Measurements from ENCODE around the gene TECPR1. TPM values are rescaled to one million over a fixed set of nuclear protein-coding genes. Genes with fewer than 3 reads are reported as not detected.

TECPR1 gene
- total RNA-seq, 4 donors from 2014 or later: 19.6 to 61.8 (median 26.3) TPM

- TF ChIP-seq CTCF (IDR thresholded peaks at IDR 0.05): no peak
- TF ChIP-seq POLR2A (IDR thresholded peaks at IDR 0.05): no peak
- Histone ChIP-seq H3K27me3 (no peaks in the 10 kb centered on the region), H3K36me3 (no peaks in the 10 kb centered on the region), H3K4me1 (peaks cover 19 to 26% of the 10 kb centered on the region in 2 donors), H3K4me3 (replicated peaks in 1 of 3) (no peak overlapping the region), H3K27ac (peak overlapping the region; percentile 14 to 94 (median 70)), H3K9me3 (no peaks in the 10 kb centered on the region)
- intact Hi-C loops (cut with DNase I): no loop called here
- WGBS, 2 donors: 81 to 85% methylated on average over 10 of the region's 10 CpGs
- no peak for DNase-seq
Observed at GRCh38 chr7:98178762-98179490, 73.1 kb downstream of the TECPR1 start.

GRCh38 chr7:98178321-98178720 lies 73.7 kb downstream of the TECPR1 start:
- Histone ChIP-seq H3K9me3 (no peaks in the 10 kb centered on the region), H3K4me1 (peaks cover 19 to 26% of the 10 kb centered on the region in 2 donors), H3K27me3 (no peaks in the 10 kb centered on the region), H3K36me3 (no peaks in the 10 kb centered on the region), H3K4me3 (replicated peaks in 1 of 3) (no peak overlapping the region), H3K27ac (peak overlapping the region; percentile 14 to 94 (median 70))
- peak; percentile 92 to 94 for DNase-seq
- intact Hi-C loops (cut with DNase I): no loop called here
- WGBS, 2 donors: 44 to 59% methylated on average over 16 of the region's 16 CpGs
- TF ChIP-seq CTCF (IDR thresholded peaks at IDR 0.05): no peak
- TF ChIP-seq POLR2A (IDR thresholded peaks at IDR 0.05): peak in 1 of 2 donors; percentile 86

DNA sequence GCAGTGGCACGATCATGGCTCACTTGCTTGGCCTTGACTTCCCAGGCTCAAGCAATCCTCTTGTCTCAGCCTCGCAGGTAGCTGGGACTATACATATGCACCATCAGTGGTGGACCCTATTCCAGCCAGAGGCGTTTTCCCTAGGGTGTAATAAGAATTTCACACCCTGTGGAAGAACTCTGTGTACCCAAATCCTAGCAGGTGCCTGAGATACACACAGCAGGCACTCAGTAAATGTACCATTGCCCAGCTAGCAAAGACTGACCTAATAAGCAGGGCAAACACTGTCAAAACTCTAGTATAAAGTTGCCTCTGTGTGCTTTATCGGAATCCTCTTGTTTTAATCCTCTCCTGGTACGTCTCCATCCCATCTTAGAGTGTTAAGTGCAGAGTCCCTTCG lies 74.5 kb downstream of the TECPR1 start:
- H3K4me3 ChIP-seq (replicated peaks in 1 of 3): no peak overlapping the region
- H3K36me3 ChIP-seq: no peaks in the 10 kb centered on the region
- intact Hi-C loops (cut with DNase I): no loop called here
- H3K27me3 ChIP-seq: no peaks in the 10 kb centered on the region
- 78 to 91% methylated on average over 6 of the region's 6 CpGs for WGBS, 2 donors
- peak overlapping the region in 2 of 3 donors; percentile 70 to 94 for H3K27ac ChIP-seq
- TF ChIP-seq POLR2A (IDR thresholded peaks at IDR 0.05) (no peak), CTCF (IDR thresholded peaks at IDR 0.05) (no peak)
- no peaks in the 10 kb centered on the region for H3K9me3 ChIP-seq
- no peak for DNase-seq
- H3K4me1 ChIP-seq: peaks cover 19 to 26% of the 10 kb centered on the region in 2 donors

DNA sequence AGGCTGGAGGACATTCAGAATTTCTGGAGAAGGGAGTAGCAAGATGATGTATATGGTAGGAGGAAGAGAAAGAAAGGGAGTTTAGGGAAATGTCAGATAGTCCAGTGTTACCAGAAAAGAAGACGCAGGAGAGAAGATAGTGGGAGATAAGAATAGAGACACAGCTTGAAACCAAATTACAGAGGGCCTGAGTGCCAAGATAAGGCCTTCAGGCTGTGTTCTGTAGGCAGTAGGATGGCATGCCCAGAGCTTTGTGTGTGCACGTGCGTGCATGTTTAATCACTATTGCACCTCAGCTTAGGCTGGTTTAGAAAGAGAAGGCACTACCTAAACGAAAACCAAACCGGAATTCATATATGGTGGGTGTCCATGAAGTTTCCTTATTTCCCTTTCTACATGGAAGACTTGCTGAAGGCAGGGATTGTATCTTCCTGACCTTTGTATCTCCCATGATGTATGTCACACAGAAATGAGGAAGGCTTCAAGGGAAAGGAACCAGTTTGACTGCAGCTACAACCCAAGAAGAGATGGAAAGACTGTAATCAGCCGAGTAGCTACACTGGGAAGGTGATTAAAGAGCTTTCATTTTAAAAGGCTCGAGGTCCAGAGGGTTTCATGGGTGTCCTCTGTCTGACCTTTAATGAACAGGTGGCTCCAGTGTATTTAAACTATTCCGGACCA lies 76.6 kb downstream of the TECPR1 start:
- Histone ChIP-seq H3K4me3 (replicated peaks in 1 of 3) (no peak overlapping the region), H3K4me1 (peaks cover 19 to 23% of the 10 kb centered on the region in 2 donors), H3K27ac (peak overlapping the region in 1 of 3 donors; percentile 3), H3K9me3 (no peaks in the 10 kb centered on the region), H3K36me3 (peaks cover 0 to 5% of the 10 kb centered on the region in 2 donors), H3K27me3 (no peaks in the 10 kb centered on the region)
- TF ChIP-seq POLR2A (IDR thresholded peaks at IDR 0.05) (no peak), CTCF (IDR thresholded peaks at IDR 0.05) (no peak)
- intact Hi-C loops (cut with DNase I): no loop called here
- no peak for DNase-seq
- 95 to 96% methylated on average over 8 of the region's 8 CpGs for WGBS, 2 donors
